NB4 (cell line): ENCODE results near the gene HELQ.

Experiments used
- DNase-seq: peaks from one replicate; pipeline ENCODE4 v3.0.0; 2010; ENCODE audit warnings: low read depth
- H3K4me3 ChIP-seq: one replicate; pipeline ENCODE4 v1.5.1; 2011; ENCODE audit warnings: mild to moderate bottlenecking, low read depth, low read length, moderate library complexity
- CTCF ChIP-seq: IDR thresholded peaks from one replicate; pipeline ENCODE4 v1.5.1; 2012; ENCODE audit warnings: low read depth, low read length
- MAX ChIP-seq: IDR thresholded peaks from 2 replicates; pipeline ENCODE4 v1.6.1; 2011; ENCODE audit warnings: low read depth, low read length
- MYC ChIP-seq: IDR thresholded peaks from 2 replicates; pipeline ENCODE4 v1.6.1; 2011; ENCODE audit warnings: low read depth, low read length
- POLR2A ChIP-seq: IDR thresholded peaks from 2 replicates; pipeline ENCODE4 v1.6.1; 2011; ENCODE audit warnings: mild to moderate bottlenecking; ENCODE audit not compliant: insufficient read length; ENCODE audit errors: extremely low read depth

HELQ gene

GRCh38 chr4:83390944-83391343, 64.7 kb downstream of the HELQ start:
- TF ChIP-seq POLR2A, result no peak
- no peak for TF ChIP-seq MYC
- no peak for TF ChIP-seq MAX
- TF ChIP-seq CTCF, result no peak
- no peak for DNase-seq
- H3K4me3 ChIP-seq, result no peak overlapping the region

GRCh38 chr4:83389756-83390505, 65.7 kb downstream of the HELQ start:
- DNase-seq, result no peak

GRCh38 chr4:83389037-83389720, 66.4 kb downstream of the HELQ start:
- no peak for DNase-seq
- TF ChIP-seq MAX (no peak), POLR2A (no peak), CTCF (no peak), MYC (no peak)
- H3K4me3 ChIP-seq, result no peak overlapping the region

More at GRCh38 chr4:83389756-83390505, 65.7 kb downstream of the HELQ start:
- TF ChIP-seq POLR2A (no peak), CTCF (no peak), MYC (no peak), MAX (no peak)
- no peak overlapping the region for H3K4me3 ChIP-seq

- no peak for TF ChIP-seq MAX
- TF ChIP-seq POLR2A, result no peak
- TF ChIP-seq MYC, result no peak
- TF ChIP-seq CTCF, result no peak
- H3K4me3 ChIP-seq, result no peak overlapping the region
- peak; percentile 17 for DNase-seq
Observed at GRCh38 chr4:83388313-83388676, 67.3 kb downstream of the HELQ start.

- DNase-seq, result no peak
- TF ChIP-seq MYC (no peak), CTCF (no peak), POLR2A (no peak), MAX (no peak)
Observed at GRCh38 chr4:83387476-83388312, 67.9 kb downstream of the HELQ start.

More at GRCh38 chr4:83387476-83388312, 67.9 kb downstream of the HELQ start:
- H3K4me3 ChIP-seq, result no peak overlapping the region
